Endothelial cell of umbilical vein (primary cell): ENCODE data around the gene SLC2A6.

Experiments
- EZH2 ChIP-seq: IDR thresholded peaks from 2 replicates; pipeline ENCODE4 v1.6.1; 2012; ENCODE audit warnings: borderline replicate concordance, low read depth, mild to moderate bottlenecking, moderate library complexity, low read length, inconsistent platforms; ENCODE audit not compliant: severe bottlenecking
- MYC ChIP-seq: IDR thresholded peaks from one replicate; pipeline ENCODE4 v1.6.1; 2011; ENCODE audit warnings: mild to moderate bottlenecking, low read depth, low read length
- POLR2A ChIP-seq: IDR thresholded peaks from 2 replicates; pipeline ENCODE4 v1.6.1; 2012; ENCODE audit warnings: low read depth, mild to moderate bottlenecking, control low read depth, low read length
- POLR2AphosphoS5 ChIP-seq: IDR thresholded peaks from 2 replicates; pipeline ENCODE4 v1.6.1; 2012; ENCODE audit warnings: low read depth, mild to moderate bottlenecking, control low read depth, low read length, moderate library complexity; ENCODE audit not compliant: insufficient read depth
- TF ChIP-seq, protein P1 (sequence below), 2 donors: IDR thresholded peaks; 1 replicate in 1 of 2; 2 replicates in 1 of 2; pipeline ENCODE4 v1.5.1; 2011; ENCODE audit warnings: low read length in 2 of 2, mild to moderate bottlenecking in 2 of 2, moderate library complexity in 2 of 2, control low read depth in 1 of 2, inconsistent platforms in 1 of 2, low read depth in 1 of 2; ENCODE audit not compliant: insufficient read depth in 1 of 2; ENCODE audit errors: extremely low read depth in 1 of 2

DNA sequence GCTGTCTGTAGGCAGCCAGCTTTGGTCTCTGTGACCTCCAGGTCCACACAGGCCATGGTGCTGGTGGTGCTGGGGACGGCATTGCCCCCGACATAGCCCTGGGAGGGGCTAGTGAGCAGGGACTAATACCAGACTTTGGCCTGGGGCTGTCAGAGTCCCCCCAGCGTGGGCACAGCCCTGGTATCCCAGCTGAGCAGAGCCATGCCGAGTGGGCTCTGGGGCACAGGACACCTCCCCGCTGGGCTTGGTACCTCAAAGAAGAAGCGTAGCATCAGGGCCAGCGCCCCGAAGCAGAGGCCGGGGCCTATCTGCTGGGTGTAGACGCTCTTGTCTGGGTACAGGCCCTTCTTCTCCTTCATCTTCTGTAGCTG lies 36.3 kb upstream of the SLC2A6 start:
- TF ChIP-seq POLR2A (no peak), EZH2 (no peak), POLR2AphosphoS5 (no peak), MYC (no peak)
- TF ChIP-seq, protein P1, sequence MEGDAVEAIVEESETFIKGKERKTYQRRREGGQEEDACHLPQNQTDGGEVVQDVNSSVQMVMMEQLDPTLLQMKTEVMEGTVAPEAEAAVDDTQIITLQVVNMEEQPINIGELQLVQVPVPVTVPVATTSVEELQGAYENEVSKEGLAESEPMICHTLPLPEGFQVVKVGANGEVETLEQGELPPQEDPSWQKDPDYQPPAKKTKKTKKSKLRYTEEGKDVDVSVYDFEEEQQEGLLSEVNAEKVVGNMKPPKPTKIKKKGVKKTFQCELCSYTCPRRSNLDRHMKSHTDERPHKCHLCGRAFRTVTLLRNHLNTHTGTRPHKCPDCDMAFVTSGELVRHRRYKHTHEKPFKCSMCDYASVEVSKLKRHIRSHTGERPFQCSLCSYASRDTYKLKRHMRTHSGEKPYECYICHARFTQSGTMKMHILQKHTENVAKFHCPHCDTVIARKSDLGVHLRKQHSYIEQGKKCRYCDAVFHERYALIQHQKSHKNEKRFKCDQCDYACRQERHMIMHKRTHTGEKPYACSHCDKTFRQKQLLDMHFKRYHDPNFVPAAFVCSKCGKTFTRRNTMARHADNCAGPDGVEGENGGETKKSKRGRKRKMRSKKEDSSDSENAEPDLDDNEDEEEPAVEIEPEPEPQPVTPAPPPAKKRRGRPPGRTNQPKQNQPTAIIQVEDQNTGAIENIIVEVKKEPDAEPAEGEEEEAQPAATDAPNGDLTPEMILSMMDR (IDR thresholded peaks at IDR 0.05; ENCODE audit: extremely low read depth in 1 of 2, insufficient read depth in 1 of 2, low read depth in 1 of 2, low read length in 2 of 2), result no peak
